ENCODE measurements around the gene STARD3NL. TPM values are rescaled to one million over a fixed set of nuclear protein-coding genes. Genes with fewer than 3 reads are reported as not detected.

STARD3NL gene
- 10 to 100 TPM; 27.9 to 30.8 TPM for total RNA-seq

GRCh38 chr7:38178004-38178694 is at the start of gene STARD3NL:
TSS of gene STARD3NL (plus strand) at chr7:38178245. CDS start at chr7:38207505, 29,260 bp downstream.
- peak within 1 kb of the TSS; percentile 95 for H3K4me3 Mint-ChIP-seq
- H3K27me3 Mint-ChIP-seq: peaks cover 10% of the 10 kb centered on the region
- H3K4me1 Mint-ChIP-seq: peaks cover 37% of the 10 kb centered on the region
- DNase-seq: peak; percentile 92
- no peaks in the 10 kb centered on the region for H3K36me3 Mint-ChIP-seq (ENCODE audit: low read depth)
- ChIA-PET POLR2A (interaction anchor here (0.6 to 0.8 kb wide), 2 partner anchors 40 to 772 kb away, joined by 3 to 7 read pairs; no protein-coding TSS in a partner anchor), CTCF (interaction anchor here (0.5 to 1.3 kb wide), 11 partner anchors 12 to 1874 kb away, joined by 3 to 8 read pairs (median 4); no protein-coding TSS in a partner anchor)
- peak; percentile 100 for ATAC-seq
- H3K27ac Mint-ChIP-seq: peak within 1 kb of the TSS; percentile 93
- intact Hi-C loops (cut with DNase I, micrococcal nuclease): loop anchor here (1.0 to 10.0 kb wide), 7 partner anchors 39 to 1777 kb away; partner anchors contain the start of genes CDK13 (in 1 of the 2), ELMO1 (in 1 of the 2) and VPS41 (in 1 of the 2)
- H3K9me3 Mint-ChIP-seq (ENCODE audit: low read depth): no peaks in the 10 kb centered on the region

GRCh38 chr7:38129162-38129561 is 48.9 kb upstream of the STARD3NL start:
- CTCF ChIA-PET: interaction anchor here (0.6 kb wide), 2 partner anchors 19 to 210 kb away, joined by 3 to 5 read pairs; no protein-coding TSS in a partner anchor
- Mint-ChIP-seq H3K27me3 (peaks cover 4% of the 10 kb centered on the region), H3K4me1 (peaks cover 4% of the 10 kb centered on the region), H3K9me3 (ENCODE audit: low read depth) (no peaks in the 10 kb centered on the region), H3K27ac (no peak overlapping the region), H3K36me3 (ENCODE audit: low read depth) (no peaks in the 10 kb centered on the region), H3K4me3 (no peak overlapping the region)
- POLR2A ChIA-PET: no interaction called here
- intact Hi-C loops (cut with DNase I, micrococcal nuclease): no loop called here
- ATAC-seq (no peak), DNase-seq (no peak)

- ATAC-seq (no peak), DNase-seq (no peak)
- intact Hi-C loops (cut with DNase I, micrococcal nuclease): no loop called here
- CTCF ChIA-PET: interaction anchor here (0.6 kb wide), 2 partner anchors 19 to 210 kb away, joined by 3 to 5 read pairs; no protein-coding TSS in a partner anchor
- peaks cover 4% of the 10 kb centered on the region for H3K4me1 Mint-ChIP-seq
- no peaks in the 10 kb centered on the region for H3K36me3 Mint-ChIP-seq (ENCODE audit: low read depth)
- no peak overlapping the region for H3K4me3 Mint-ChIP-seq
- H3K27ac Mint-ChIP-seq: no peak overlapping the region
- H3K9me3 Mint-ChIP-seq (ENCODE audit: low read depth): no peaks in the 10 kb centered on the region
- peaks cover 4% of the 10 kb centered on the region for H3K27me3 Mint-ChIP-seq
- POLR2A ChIA-PET: no interaction called here
Observed at GRCh38 chr7:38129579-38129978, 48.5 kb upstream of the STARD3NL start.

GRCh38 chr7:38138171-38138570 is 39.9 kb upstream of the STARD3NL start:
- DNase-seq: no peak
- no peak overlapping the region for H3K27ac Mint-ChIP-seq
- H3K36me3 Mint-ChIP-seq (ENCODE audit: low read depth): no peaks in the 10 kb centered on the region
- peaks cover 6% of the 10 kb centered on the region for H3K27me3 Mint-ChIP-seq
- ChIA-PET POLR2A (interaction anchor here (0.5 kb wide), 1 partner anchor 39 kb away, joined by 3 read pairs; no protein-coding TSS in a partner anchor), CTCF (no interaction called here)
- intact Hi-C loops (cut with DNase I, micrococcal nuclease): no loop called here
- H3K4me3 Mint-ChIP-seq: no peak overlapping the region
- ATAC-seq: no peak
- H3K9me3 Mint-ChIP-seq (ENCODE audit: low read depth): no peaks in the 10 kb centered on the region
- H3K4me1 Mint-ChIP-seq: no peaks in the 10 kb centered on the region

GRCh38 chr7:38141187-38141586 is 36.9 kb upstream of the STARD3NL start:
- no peaks in the 10 kb centered on the region for H3K36me3 Mint-ChIP-seq (ENCODE audit: low read depth)
- DNase-seq (no peak), ATAC-seq (no peak)
- ChIA-PET POLR2A (no interaction called here), CTCF (interaction anchor here (1.9 kb wide), 1 partner anchor 74 kb away, joined by 6 read pairs; no protein-coding TSS in a partner anchor)
- no peaks in the 10 kb centered on the region for H3K9me3 Mint-ChIP-seq (ENCODE audit: low read depth)
- no peak overlapping the region for H3K27ac Mint-ChIP-seq
- H3K4me3 Mint-ChIP-seq: no peak overlapping the region
- no peaks in the 10 kb centered on the region for H3K4me1 Mint-ChIP-seq
- H3K27me3 Mint-ChIP-seq: peaks cover 4% of the 10 kb centered on the region
- intact Hi-C loops (cut with DNase I, micrococcal nuclease): no loop called here

- intact Hi-C loops (cut with DNase I, micrococcal nuclease): no loop called here
Observed at GRCh38 chr7:38142736-38143135, 35.3 kb upstream of the STARD3NL start.

GRCh38 chr7:38147005-38147404 is 31.0 kb upstream of the STARD3NL start:
- CTCF ChIA-PET: interaction anchor here (0.6 kb wide), 1 partner anchor 190 kb away, joined by 4 read pairs; no protein-coding TSS in a partner anchor
- no peaks in the 10 kb centered on the region for H3K36me3 Mint-ChIP-seq (ENCODE audit: low read depth)

More at GRCh38 chr7:38142736-38143135, 35.3 kb upstream of the STARD3NL start:
- Mint-ChIP-seq H3K4me1 (no peaks in the 10 kb centered on the region), H3K9me3 (ENCODE audit: low read depth) (no peaks in the 10 kb centered on the region), H3K27me3 (peaks cover 8% of the 10 kb centered on the region), H3K4me3 (no peak overlapping the region), H3K27ac (no peak overlapping the region), H3K36me3 (ENCODE audit: low read depth) (no peaks in the 10 kb centered on the region)
- ATAC-seq: no peak
- no peak for DNase-seq
- CTCF ChIA-PET: no interaction called here
- POLR2A ChIA-PET: no interaction called here

GRCh38 chr7:38151556-38151955 is 26.5 kb upstream of the STARD3NL start:
- Mint-ChIP-seq H3K27me3 (peaks cover 8% of the 10 kb centered on the region), H3K9me3 (ENCODE audit: low read depth) (peaks cover 3% of the 10 kb centered on the region), H3K36me3 (ENCODE audit: low read depth) (no peaks in the 10 kb centered on the region), H3K4me1 (no peaks in the 10 kb centered on the region), H3K27ac (no peak overlapping the region), H3K4me3 (no peak overlapping the region)
- DNase-seq: no peak
- ChIA-PET CTCF (interaction anchor here (0.9 kb wide), 1 partner anchor 217 kb away, joined by 3 read pairs; no protein-coding TSS in a partner anchor), POLR2A (no interaction called here)
- intact Hi-C loops (cut with DNase I, micrococcal nuclease): no loop called here
- ATAC-seq: no peak

More at GRCh38 chr7:38147005-38147404, 31.0 kb upstream of the STARD3NL start:
- Mint-ChIP-seq H3K4me1 (no peaks in the 10 kb centered on the region), H3K4me3 (no peak overlapping the region), H3K27ac (no peak overlapping the region), H3K9me3 (ENCODE audit: low read depth) (no peaks in the 10 kb centered on the region), H3K27me3 (peaks cover 6% of the 10 kb centered on the region)
- no peak for DNase-seq
- intact Hi-C loops (cut with DNase I, micrococcal nuclease): no loop called here
- POLR2A ChIA-PET: no interaction called here
- no peak for ATAC-seq

- intact Hi-C loops (cut with DNase I, micrococcal nuclease): no loop called here
- DNase-seq (no peak), ATAC-seq (no peak)
- ChIA-PET POLR2A (no interaction called here), CTCF (interaction anchor here (1.3 to 2.1 kb wide), 2 partner anchors 33 to 62 kb away, joined by 4 to 5 read pairs; no protein-coding TSS in a partner anchor)
- Mint-ChIP-seq H3K27me3 (peaks cover 4% of the 10 kb centered on the region), H3K4me3 (no peak overlapping the region), H3K27ac (no peak overlapping the region), H3K36me3 (ENCODE audit: low read depth) (no peaks in the 10 kb centered on the region), H3K9me3 (ENCODE audit: low read depth) (peaks cover 3% of the 10 kb centered on the region), H3K4me1 (no peaks in the 10 kb centered on the region)
Observed at GRCh38 chr7:38153515-38153914, 24.5 kb upstream of the STARD3NL start.

GRCh38 chr7:38154278-38154677 is 23.8 kb upstream of the STARD3NL start:
- no peak for DNase-seq
- no peak for ATAC-seq
- Mint-ChIP-seq H3K9me3 (ENCODE audit: low read depth) (peaks cover 3% of the 10 kb centered on the region), H3K36me3 (ENCODE audit: low read depth) (no peaks in the 10 kb centered on the region), H3K27ac (no peak overlapping the region), H3K4me3 (no peak overlapping the region), H3K4me1 (no peaks in the 10 kb centered on the region), H3K27me3 (peaks cover 4% of the 10 kb centered on the region)
- ChIA-PET CTCF (interaction anchor here (1.3 to 2.1 kb wide), 2 partner anchors 34 to 62 kb away, joined by 4 to 5 read pairs; no protein-coding TSS in a partner anchor), POLR2A (no interaction called here)
- intact Hi-C loops (cut with DNase I, micrococcal nuclease): no loop called here

GRCh38 chr7:38160003-38160571 is 18.0 kb upstream of the STARD3NL start:
- ChIA-PET POLR2A (no interaction called here), CTCF (interaction anchor here (2.1 kb wide), 1 partner anchor 56 kb away, joined by 7 read pairs; no protein-coding TSS in a partner anchor)
- Mint-ChIP-seq H3K9me3 (ENCODE audit: low read depth) (peaks cover 3% of the 10 kb centered on the region), H3K4me1 (no peaks in the 10 kb centered on the region), H3K27ac (no peak overlapping the region), H3K36me3 (ENCODE audit: low read depth) (no peaks in the 10 kb centered on the region), H3K4me3 (no peak overlapping the region), H3K27me3 (peaks cover 2% of the 10 kb centered on the region)
- ATAC-seq: no peak
- DNase-seq: no peak
- intact Hi-C loops (cut with DNase I, micrococcal nuclease): no loop called here

All from activated CD4-positive, alpha-beta T cell treated with anti-CD3 and anti-CD28 coated beads for 36 hours (primary cell).